Kidney epithelial cell (primary cell): ENCODE data around the gene FAM234B. TPM values are rescaled to one million over a fixed set of nuclear protein-coding genes. Genes with fewer than 3 reads are reported as not detected.

Experiments used
- DNase-seq: peaks from one replicate; pipeline ENCODE4 v3.0.0-alpha.2; 2010; ENCODE audit warnings: low read depth
- H3K27me3 ChIP-seq: 2 replicates; pipeline ENCODE4 v1.6.0; 2011; ENCODE audit warnings: low read length; ENCODE audit not compliant: control insufficient read depth, insufficient read depth
- H3K36me3 ChIP-seq: 2 replicates; pipeline ENCODE4 v1.5.1; 2011; ENCODE audit warnings: low read length; ENCODE audit not compliant: control insufficient read depth, insufficient read depth
- H3K4me3 ChIP-seq: 2 replicates; pipeline ENCODE4 v1.5.1; 2011; ENCODE audit warnings: low read depth, mild to moderate bottlenecking, control low read depth, low read length
- total RNA-seq: library from RNA; depleted of rRNA; stranded (reverse); fragments of >200 nt; gene quantifications from 2 replicates; pipeline ENCODE4 v1.2.3, GENCODE V29; 2015
- TF ChIP-seq, protein P1 (sequence below): IDR thresholded peaks from 2 replicates; pipeline ENCODE4 v1.5.1; 2011; ENCODE audit warnings: mild to moderate bottlenecking, moderate library complexity, low read length, control low read depth, inconsistent platforms; ENCODE audit not compliant: insufficient read depth, poor library complexity, severe bottlenecking

FAM234B gene
- total RNA-seq, 1 donor from 2014 or later = 5.0 TPM

DNA sequence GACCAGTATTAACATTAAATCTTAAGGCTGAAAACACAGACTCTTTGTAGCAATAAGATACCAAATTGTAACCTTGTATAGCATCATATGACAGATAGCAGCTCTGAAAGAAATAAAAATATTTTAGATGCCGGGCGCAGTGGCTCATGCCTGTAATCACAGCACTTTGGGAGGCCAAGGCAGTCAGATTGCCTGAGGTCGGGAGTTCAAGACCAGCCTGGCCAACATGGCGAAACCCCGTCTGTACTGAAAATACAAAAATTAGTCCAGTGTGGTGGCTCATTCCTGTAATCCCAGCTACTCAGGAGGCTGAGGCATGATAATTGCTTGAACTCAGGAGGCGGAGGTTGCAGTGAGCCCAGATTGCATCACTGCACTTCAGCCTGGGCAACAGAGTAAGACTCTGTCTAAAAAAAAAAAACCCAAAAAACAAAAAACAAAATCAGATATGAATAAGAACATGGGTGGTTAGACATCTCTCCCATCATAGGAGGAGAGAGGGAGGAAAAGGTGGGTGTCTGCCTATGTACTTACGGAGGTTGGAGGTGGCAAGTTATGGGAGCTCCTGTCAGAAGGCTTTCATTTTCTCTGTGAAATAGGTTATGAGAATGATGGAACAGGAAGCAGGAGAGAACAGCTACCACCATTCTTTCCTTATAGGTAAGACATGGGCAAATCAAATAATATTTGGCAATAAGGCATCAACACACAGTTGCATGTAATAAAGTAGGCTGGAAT, 36.5 kb upstream of the FAM234B start:
- H3K27me3 ChIP-seq = no peaks in the 10 kb centered on the region
- H3K4me3 ChIP-seq = no peak overlapping the region
- TF ChIP-seq, protein P1, sequence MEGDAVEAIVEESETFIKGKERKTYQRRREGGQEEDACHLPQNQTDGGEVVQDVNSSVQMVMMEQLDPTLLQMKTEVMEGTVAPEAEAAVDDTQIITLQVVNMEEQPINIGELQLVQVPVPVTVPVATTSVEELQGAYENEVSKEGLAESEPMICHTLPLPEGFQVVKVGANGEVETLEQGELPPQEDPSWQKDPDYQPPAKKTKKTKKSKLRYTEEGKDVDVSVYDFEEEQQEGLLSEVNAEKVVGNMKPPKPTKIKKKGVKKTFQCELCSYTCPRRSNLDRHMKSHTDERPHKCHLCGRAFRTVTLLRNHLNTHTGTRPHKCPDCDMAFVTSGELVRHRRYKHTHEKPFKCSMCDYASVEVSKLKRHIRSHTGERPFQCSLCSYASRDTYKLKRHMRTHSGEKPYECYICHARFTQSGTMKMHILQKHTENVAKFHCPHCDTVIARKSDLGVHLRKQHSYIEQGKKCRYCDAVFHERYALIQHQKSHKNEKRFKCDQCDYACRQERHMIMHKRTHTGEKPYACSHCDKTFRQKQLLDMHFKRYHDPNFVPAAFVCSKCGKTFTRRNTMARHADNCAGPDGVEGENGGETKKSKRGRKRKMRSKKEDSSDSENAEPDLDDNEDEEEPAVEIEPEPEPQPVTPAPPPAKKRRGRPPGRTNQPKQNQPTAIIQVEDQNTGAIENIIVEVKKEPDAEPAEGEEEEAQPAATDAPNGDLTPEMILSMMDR = no peak
- DNase-seq = no peak
- H3K36me3 ChIP-seq = no peaks in the 10 kb centered on the region

DNA sequence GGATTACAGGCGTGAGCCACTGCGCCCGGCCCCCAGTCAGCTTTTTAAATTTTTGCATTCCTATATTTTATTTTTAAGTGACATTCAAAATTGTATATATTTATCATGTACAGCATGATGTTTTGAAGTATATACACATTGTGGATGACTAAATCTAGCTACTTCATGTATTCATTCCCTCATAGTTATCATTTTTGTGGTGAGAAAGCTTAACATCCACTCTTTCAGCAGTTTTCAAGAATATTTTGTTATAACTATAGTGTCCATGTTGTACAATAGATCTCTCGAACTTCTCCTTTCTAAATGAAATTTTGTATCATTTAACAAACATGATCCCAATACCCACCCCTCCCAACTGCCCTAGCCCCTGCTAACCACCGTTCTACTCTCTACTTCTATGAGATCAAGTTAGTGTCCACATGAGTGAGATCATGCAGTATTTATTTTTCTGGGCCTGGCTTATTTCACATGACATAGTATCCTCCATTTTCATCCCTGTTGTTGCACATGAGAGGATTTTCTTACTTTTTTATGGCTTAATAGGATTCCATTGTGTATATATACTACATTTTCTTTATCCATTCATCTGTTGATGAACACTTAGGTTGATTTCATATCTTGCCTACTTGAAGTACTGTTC, 35.3 kb upstream of the FAM234B start:
- no peak overlapping the region for H3K4me3 ChIP-seq
- H3K36me3 ChIP-seq = no peaks in the 10 kb centered on the region
- no peak for DNase-seq
- no peaks in the 10 kb centered on the region for H3K27me3 ChIP-seq
- TF ChIP-seq, protein P1 = no peak

DNA sequence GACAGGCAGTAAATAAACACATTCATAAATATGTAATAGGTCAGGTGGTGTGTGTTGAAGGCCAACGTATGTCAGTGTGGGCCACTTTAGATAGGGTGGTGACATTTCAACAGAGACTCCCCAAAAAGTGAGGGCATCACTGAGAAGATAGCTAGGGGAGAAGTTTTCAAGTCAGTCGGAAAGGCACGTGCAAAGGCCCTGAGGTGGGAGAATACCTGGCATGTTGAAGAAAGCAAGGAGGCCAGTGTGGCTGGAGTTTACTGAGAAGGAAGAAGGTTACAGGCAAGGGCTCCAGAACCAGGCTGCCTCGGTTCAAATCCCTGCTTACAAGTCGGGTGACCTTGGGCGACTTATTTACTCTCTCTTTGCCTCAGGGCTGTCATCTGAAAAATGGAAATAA, 33.1 kb upstream of the FAM234B start:
- no peaks in the 10 kb centered on the region for H3K36me3 ChIP-seq
- H3K27me3 ChIP-seq = no peaks in the 10 kb centered on the region
- TF ChIP-seq, protein P1 = no peak
- no peak for DNase-seq
- no peak overlapping the region for H3K4me3 ChIP-seq

DNA sequence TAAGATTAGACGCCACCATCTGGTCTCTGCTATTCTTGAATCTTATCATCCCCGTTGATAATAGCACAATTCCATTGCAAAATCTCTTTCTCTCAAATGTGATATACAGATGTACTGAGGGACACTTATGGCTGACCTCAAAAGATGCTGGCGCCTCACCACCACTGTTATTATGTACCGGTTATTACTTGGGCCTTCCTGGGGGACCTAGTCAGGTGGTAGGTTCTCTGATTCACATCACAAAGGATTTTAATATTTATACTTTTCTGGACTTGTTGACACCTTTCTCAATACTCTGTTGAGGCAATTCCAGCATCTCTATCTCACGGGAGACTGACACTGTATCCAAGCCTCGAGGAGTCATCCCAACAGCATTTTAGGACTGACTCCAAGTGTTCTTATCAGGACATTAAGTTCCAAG, 21.3 kb upstream of the FAM234B start:
- Histone ChIP-seq H3K36me3 (no peaks in the 10 kb centered on the region), H3K27me3 (no peaks in the 10 kb centered on the region), H3K4me3 (no peak overlapping the region)
- DNase-seq = no peak
- TF ChIP-seq, protein P1 = no peak

DNA sequence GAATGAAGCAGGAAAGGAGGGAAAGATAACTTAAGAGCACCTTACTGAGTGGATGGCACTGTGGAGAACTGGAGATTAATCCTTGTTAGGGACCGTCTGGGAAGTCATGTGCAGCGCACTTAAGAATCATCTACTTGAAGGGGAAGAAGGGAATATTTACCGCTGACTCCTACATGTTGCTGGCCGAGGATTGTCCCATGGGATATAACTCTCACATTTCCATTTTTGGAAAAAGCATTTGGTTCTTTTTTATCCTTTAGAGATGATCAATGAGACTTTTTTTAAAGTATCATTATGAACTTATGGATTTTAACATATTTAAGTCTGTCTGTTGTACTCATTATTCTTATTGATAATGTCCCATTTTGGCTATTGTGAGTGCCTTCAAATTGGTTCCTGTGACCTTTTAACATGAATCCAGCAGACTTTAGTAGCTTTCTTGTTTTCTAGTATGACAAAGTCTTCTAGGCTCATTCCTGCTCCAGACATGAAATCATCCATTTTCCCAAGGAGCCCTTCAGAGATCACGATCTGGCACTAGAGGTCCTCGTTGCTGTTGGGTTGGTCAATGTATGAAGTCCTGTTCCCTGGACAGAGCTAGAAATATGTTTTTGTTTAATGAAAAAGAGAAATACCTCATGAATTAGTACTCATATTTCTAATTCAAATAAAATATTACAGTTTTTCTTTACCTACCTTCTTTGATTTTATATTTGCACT, 20.2 kb upstream of the FAM234B start:
- Histone ChIP-seq H3K27me3 (no peaks in the 10 kb centered on the region), H3K36me3 (no peaks in the 10 kb centered on the region), H3K4me3 (no peak overlapping the region)
- DNase-seq = no peak
- TF ChIP-seq, protein P1 = peak; percentile 60
